HCT116 (cell line): ENCODE measurements around the gene KRTAP4-6.

Source experiments
- EZH2 ChIP-seq: fragments of 200-600 bp; sonication (generic); IDR thresholded peaks from 2 replicates; pipeline ENCODE4 v1.6.1; 2017; ENCODE audit warnings: antibody characterized with exemption, mixed run types
- ZNF274 ChIP-seq: fragments of 200-500 bp; sonication (Bioruptor generic); IDR thresholded peaks from 2 replicates; pipeline ENCODE4 v1.6.1; 2014; ENCODE audit warnings: mild to moderate bottlenecking, low read depth, low read length, inconsistent platforms

GRCh38 chr17:41184480-41184961, 44.2 kb upstream of the KRTAP4-6 start, which contains the start of gene KRTAP4-1:
- TF ChIP-seq EZH2 (no peak), ZNF274 (no peak)
